Cardiac fibroblast (primary cell): ENCODE results near the gene C2CD4C.
"Not testable (repeated sequence)": the region's sequence is repeated elsewhere in the genome, so short reads cannot be mapped to it uniquely, and the experiment has no call there.

Experiments used
- DNase-seq, 2 donors: peaks; one replicate each; pipeline versions ENCODE4 v3.0.0 to v3.0.0-alpha.2; 2010; ENCODE audit warnings: low read depth in 2 of 2
- H3K4me3 ChIP-seq, 2 donors: replicated peaks in 1 of 2; 1 replicate in 1 of 2; 2 replicates in 1 of 2; pipeline ENCODE4 v1.5.1; 2011; ENCODE audit warnings: low read depth in 2 of 2, low read length in 2 of 2, mild to moderate bottlenecking in 2 of 2, moderate library complexity in 1 of 2
- CTCF ChIP-seq: IDR thresholded peaks from one replicate; pipeline ENCODE4 v1.5.1; 2011; ENCODE audit warnings: low read depth, mild to moderate bottlenecking, low read length, inconsistent platforms

The C2CD4C gene

GRCh38 chr19:415292-415691, 6.3 kb upstream of the C2CD4C start:
- no peak for DNase-seq

GRCh38 chr19:413756-414420, 4.9 kb upstream of the C2CD4C start:
- no peak overlapping the region for H3K4me3 ChIP-seq
- TF ChIP-seq CTCF = no peak
- DNase-seq = no peak

More at GRCh38 chr19:415292-415691, 6.3 kb upstream of the C2CD4C start:
- TF ChIP-seq CTCF = no peak
- H3K4me3 ChIP-seq = no peak overlapping the region

GRCh38 chr19:412356-413355, 3.7 kb upstream of the C2CD4C start:
- no peak overlapping the region for H3K4me3 ChIP-seq
- no peak for DNase-seq
- no peak for TF ChIP-seq CTCF

GRCh38 chr19:411723-412355, 2.9 kb upstream of the C2CD4C start:
- H3K4me3 ChIP-seq = no peak overlapping the region
- no peak for DNase-seq
- no peak for TF ChIP-seq CTCF

- H3K4me3 ChIP-seq, DNase-seq: not testable (repeated sequence)
Observed at GRCh38 chr19:411121-411722, 2.3 kb upstream of the C2CD4C start.

- no peak for DNase-seq
- TF ChIP-seq CTCF = no peak
- H3K4me3 ChIP-seq = no peak overlapping the region
Observed at GRCh38 chr19:410243-410781, 1.4 kb upstream of the C2CD4C start.
